Activated gamma-delta T cell treated with Interleukin-2 at 50 U/mL for 16 hours (primary cell): ENCODE results near the gene HUNK.
"Not testable (repeated sequence)": the region's sequence is repeated elsewhere in the genome, so short reads cannot be mapped to it uniquely, and the experiment has no call there.

Experiments used
- DNase-seq: peaks from one replicate; pipeline ENCODE4 v3.0.0-alpha.2; 2020

The HUNK gene

DNA sequence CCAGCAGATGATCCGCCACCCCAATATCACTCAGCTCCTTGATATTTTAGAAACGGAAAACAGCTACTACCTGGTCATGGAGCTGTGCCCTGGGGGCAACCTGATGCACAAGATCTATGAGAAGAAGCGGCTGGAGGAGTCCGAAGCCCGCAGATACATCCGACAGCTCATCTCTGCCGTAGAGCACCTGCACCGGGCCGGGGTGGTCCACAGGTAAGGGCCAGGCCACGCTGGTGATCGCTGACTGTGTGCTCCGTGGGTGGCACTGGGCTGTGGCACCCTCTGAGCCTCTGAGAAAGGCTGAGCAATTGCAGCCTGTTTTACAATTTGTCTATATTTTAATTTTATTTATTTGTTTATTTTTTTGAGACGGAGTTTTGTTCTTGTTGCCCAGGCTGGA, 51.7 kb downstream of the HUNK start:
- no peak for DNase-seq

DNA sequence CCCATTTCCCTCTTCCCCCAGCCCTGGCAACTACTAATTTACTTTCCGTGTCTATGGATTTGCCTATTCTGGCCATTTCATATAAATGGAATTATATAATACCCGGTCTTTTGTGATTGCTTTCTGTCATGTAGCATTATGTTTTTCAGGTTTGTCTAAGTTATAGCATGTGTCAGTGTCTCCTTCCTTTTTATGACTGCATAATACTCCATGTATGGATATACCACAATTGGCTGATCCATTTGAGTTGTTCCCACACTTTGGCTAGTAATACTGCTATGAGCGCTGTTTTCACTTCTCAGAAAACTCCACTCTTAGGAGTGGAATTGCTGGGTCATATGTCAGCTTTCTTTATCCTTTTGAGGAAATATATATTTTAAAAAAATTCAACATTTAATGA, 53.7 kb downstream of the HUNK start:
- DNase-seq = no peak

DNA sequence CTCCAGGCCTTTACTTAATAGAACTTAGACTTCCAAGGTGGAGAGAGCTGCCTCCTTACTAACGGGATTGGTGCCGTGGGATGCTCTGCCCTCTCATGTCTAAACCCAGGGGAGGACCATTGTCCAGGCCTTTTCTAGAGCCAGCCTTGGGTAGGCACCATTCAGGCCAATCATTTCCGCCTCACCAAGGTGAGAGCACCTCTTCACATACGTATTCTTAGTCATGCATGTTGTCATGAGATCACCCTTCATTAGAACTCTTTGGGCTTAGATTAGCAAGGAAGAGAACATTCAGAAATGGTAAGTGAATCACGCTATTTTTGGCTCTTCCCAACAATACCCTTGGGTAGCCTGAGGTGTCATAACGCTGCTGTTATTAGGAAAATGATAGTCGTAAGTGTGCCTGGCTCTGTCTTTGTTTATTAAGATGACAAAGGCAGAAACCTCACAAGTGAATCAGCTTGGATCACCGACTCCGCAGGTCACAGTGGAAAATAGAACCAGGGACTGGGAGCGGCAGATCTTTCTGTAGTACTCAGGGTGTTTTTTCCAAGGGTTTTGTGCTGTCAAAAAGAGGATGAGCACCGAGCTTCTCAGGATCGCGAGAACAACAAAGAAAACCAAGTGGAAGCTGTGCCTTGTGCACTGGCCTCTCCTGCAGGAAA, 55.0 kb downstream of the HUNK start:
- DNase-seq = no peak

DNA sequence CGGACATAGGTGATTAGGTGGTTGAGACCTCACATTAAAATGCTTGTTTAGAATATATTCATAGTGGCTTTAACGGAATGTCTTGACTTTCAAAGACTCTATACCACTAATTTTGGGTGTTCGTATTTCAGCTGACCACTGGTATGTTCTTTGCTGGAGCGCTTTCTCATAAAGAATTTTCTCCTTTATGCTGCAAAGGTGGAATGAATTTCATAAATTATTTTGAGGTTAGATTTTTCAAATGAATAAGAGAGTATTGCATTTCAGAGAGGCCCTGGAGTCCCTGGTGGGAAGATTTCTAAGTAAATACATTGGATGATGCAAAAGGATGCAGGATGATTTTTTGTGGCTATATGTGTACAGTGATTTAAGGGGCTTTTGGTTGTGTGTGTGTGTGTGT, 55.8 kb downstream of the HUNK start:
- no peak for DNase-seq

DNA sequence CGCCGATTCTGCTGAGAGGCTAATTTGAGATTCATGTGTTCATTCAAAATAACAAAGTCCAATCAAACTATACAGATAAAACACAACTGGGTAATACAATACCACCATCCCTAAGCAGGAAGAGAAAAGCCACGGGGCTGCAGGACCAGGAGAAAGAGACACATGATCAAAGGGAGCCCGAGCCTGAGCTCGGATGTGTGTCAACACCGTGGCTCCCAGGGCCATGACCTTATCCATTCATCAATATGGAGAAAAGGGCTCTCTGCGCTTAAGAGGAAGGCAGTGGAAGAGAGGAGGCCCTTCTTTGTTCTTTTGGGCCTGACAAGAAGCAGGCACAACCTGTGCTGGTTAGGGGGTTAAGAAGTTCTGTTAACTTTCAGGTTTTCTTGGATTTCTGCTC, 56.7 kb downstream of the HUNK start:
- no peak for DNase-seq

DNA sequence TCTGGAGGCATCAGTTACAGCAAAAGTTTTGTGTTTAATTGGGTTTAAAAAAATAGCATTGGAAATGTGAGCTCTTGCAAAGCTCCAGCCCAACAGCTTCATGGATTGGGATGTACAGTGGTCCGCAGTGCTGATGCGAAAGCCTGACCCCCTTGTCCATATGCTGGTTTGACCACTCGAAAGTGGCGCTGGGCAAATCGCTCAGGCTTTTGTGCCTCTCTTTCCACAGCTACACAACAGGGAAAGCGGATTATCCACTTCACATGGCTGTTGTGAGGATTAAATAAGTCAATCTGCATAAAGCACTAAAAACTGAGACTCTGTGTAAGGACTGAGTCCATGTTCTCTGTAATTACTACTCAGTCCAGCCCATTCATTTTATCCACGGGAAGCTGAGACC, 57.2 kb downstream of the HUNK start:
- DNase-seq = no peak

DNA sequence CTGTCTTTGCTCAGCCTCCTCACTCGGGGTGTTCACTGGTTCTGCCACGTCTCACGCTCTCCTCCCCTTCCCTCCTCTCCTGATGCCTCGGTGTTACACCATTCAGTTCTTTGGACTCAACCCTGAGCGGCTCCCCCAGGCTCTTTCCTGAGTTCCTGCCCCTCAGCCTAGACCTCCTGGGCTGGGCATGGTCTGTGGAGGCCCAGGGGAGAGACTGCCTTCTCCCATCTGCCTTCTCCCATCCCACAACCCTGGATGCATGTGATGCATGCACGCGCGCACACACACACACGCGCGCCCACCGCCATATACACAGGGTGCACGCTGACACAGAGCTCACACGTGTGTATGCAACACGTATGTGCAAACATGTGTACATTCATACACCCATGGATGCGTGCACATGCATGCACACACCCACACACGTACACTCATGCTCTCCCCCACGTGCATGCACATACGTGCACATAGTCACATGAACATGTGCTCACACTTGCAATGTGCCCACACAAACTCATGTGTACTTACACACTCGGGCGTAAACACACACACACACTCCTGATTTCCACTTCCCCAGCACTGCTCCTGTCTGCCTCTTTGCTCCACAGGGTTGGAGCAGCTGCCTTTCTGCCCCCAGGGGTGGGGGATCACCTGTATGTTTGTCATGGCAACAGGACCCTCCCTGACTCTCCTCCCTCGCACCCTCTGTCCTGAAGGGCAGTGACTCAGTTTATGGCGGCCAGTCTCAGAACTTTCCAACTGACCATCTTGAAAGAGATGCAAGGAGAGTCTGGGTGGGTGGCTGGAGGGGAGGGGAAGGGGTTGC, 59.0 kb downstream of the HUNK start:
- DNase-seq = no peak

DNA sequence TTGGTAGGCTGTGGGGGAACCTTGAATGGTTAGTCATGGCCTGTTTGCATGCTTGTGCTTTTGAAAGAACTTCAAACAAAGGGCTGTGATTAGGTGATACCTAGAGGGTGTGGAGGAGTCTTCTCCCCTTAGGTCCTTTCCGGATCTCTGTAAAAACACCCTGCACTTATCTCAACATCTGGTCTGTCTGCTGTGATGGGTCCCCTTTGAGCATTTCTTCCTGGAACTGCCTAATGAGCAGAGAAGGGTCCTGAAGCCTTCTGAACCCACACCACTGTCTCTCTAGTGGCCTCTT, 59.6 kb downstream of the HUNK start:
- DNase-seq = no peak

DNA sequence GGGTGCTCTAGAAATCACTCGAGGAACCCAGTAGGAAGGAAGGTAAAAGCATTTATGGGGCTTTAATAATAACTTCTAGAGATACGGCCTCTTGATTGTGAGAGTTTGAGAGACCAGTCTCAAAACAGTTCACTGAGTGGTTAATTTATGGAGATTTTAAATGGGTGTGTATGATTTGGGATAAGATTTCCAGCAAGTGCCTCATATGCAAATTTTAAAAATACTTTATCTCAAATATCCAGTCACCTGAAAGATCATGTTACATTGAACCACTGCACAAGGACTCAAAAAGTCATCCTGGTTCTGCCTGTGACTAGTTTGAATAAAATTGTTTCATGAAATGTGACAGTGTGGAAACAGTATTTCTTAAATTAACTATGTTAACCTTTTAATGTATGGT, 64.5 kb downstream of the HUNK start:
- no peak for DNase-seq

DNA sequence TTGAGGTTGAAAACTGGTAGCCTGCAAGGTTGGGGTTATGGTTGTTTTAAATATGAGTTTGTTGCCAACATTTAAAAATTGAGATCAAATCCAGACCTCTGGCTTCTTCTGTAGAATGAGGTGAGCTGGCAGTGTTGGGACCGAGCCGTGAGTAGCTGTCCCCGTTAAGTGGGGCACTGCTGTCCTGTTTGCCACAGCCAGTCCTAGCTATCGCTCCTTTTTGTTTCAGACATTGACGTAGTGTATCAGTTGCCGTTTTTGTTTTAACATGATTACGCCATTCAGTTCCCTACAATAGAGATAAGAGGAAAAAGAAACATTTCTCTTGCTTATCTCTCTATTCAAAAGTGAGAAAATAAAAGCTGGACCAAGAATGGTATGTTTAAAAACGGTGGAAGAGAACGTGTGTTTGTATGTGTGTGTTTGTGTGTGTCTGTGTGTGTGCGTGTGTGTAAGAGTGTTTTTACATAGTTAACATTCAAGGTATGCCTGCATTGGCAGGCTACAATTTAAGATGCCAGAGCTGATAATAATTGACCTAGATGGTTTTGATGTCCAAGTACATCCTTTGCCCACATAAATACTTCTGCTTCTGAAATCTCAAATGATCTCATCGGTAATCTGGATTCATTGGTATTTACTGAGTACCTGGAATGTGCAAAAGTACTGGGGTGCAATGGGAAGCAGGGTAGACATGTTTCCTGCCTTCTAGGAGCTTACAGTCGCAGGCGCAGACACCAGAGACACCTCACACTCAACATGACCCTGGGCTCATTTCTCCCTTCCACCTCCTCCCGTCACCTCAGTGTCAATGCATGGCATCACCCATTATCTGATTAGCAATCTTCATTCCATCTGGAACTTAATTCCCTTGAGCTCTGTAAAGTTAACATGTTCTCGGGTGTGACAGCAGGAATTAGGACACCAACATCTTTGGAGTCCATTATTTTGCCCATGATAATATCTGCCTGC, 65.8 kb downstream of the HUNK start:
- DNase-seq = no peak

DNA sequence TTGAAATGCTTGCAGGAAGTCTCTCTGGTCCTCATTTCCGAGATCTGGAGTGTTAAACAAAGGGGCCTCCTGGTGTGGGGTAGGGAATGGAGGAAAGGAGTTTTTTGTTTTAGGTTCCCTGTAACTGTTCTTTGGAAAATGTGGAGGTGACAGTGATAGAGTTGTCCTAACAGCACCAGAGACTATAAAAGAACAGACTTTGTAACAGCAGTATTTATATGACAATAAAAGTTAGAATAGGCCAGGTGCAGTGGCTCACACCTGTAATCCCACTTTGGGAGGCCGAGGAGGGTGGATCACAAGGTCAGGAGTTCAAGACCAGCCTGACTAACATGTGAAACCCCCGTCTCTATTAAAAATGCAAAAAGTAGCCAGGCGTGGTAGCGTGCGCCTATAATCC, 68.9 kb downstream of the HUNK start:
- DNase-seq = no peak

DNA sequence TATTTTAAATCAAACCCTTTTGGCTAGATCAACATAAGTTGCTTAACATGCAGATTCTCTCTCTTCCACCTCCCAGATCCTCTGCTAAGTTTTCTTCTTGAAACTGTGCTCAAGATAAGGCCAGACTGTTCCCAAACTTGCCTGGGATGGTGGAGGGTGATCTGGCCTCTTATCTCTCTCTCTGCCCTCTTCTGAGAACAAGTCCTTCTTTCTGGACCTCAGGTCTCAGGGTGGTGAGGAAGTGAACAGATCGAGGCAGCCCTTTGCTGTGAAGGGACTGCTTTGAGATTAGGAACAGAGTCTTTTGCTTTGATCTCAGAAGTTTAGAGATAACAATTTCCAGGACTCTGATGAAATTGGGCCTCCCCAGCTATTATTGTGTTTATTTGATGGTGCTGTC, 70.7 kb downstream of the HUNK start:
- no peak for DNase-seq

DNA sequence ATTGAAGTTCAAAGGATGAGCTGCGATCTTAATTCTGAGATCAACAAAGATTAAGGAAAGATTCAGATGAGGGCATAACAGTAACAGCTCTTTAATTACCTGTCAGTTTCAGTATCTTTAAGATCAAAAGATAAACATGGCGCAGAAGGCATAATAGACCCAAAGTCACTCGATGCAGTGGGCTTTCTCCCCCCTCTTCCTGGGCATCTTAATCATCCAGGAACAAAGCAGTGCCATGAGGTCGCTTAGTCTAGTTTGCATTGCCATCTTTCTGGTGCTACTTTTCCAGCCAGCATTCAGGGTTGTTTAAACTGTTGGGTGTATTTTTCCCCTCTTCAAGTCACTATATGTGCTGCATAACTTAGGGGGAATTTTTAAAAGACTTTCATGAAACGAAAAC, 72.3 kb downstream of the HUNK start:
- DNase-seq = no peak

DNA sequence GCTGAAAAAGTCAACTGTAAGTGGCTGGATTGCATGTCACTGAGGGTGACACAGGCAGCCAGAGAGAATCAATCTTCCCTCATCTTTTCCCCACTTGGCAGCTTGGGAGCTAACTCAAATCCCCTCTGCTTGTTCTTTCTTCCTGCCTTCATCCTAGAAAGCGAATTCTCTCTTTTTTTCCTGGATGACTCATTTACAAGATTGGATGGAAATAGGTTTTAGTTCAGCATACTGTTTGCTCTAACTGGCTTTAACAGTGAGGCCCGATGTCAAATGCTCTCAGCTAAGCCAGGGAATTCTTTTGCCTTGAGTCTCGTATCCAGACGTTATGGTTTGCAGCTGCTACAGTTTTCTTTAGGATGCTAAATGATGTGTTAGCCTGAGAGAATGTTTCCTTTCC, 72.7 kb downstream of the HUNK start:
- no peak for DNase-seq

DNA sequence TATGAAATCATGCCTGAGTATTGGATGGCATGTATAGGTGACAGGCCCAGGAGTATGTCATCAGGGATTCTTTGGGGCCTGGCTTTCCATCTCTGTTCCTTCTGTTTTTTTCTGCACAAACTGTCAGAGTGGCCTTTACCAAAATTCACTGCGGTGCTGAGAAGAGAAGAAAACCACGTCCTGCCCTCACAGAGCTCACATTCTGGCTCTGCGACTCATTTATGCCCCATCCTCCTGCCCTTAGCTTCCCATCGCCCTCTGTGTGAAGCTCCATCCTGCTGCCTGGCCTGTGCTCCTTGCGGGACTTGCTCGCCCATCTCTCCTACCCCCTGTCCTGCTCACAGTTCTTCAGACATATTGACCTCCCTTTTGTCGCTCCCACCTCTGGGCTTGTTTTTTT, 73.4 kb downstream of the HUNK start:
- no peak for DNase-seq

DNA sequence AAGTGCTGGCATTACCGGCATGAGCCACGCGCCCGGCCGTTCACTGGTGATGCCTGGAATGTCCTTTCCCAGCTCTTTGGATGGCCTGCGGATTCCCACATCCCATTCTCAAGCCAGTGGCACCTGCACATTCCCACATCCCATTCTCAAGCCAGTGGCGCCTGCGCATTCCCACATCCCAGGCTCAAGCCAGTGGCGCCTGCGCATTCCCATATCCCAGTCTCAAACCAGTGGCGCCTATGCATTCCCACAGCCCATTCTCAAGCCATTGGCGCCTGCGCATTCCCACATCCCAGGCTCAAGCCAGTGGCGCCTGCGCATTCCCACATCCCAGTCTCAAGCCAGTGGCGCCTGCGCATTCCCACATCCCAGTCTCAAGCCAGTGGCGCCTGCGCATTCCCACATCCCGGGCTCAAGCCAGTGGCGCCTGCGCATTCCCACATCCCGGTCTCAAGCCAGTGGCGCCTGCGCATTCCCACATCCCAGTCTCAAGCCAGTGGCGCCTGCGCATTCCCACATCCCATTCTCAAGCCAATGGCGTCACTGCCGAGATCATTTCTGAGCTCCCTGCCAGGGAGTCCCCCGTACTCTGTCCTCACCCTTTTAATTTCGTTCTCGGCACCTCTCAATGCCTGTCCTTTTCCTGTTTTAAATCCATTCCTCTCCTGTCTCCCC, 74.2 kb downstream of the HUNK start:
- not testable (repeated sequence) for DNase-seq

DNA sequence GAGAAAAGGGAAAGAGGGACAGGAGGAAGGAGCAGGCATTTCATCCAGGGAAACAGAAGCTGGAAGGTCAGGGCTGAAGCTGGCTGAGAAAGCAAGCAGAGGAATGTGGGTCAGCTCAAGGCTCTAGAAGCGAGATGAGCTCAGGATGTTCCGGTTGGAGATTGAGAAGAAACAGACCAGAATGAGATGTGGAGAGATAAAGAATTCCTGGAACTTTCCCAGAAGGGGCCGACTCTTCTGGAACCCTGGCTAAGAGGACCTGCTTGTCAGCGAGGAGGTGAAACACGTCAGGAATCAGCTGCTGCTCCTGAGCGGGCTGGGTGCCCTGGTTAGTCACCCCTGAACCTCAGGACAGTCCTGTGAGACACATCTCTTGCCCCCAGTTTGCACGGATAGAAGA, 75.9 kb downstream of the HUNK start:
- no peak for DNase-seq

DNA sequence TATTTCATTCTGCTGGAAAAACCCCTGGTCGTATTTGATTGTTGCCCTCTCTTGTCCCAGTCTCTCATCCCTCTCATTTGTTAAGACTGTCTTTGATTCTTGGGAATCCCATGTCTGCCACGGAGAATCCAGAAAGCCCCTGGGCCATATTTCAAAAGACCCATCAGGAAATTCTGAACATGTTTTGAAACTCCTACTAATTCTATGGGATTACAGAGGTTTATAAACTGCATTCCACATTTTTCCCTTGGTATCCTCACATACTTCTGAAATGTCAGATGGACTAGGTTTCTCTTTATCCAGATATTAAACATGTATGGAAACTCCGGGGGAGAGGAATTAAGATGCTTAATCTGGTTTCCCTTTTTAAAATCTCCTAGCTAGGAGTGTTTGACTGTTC, 80.0 kb downstream of the HUNK start:
- no peak for DNase-seq

DNA sequence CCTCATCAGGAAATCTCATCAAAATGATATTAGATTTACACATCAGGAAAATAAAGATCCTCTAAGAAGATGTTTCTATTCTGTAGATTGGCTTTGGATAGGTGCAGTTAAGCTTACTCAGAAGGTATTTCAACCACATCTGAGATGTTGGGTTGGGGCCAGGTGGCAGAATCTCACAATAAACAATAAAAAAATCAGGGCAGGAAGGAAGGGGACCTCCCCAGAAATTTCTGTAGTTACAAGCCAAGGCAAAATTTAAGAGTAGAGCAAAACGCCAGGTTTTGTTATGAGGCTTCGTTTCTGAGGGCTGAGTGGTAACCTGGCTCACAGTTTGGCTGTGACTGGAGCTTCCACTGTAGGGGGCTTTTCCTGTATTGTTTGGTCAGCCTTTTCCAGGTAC, 84.8 kb downstream of the HUNK start:
- no peak for DNase-seq

DNA sequence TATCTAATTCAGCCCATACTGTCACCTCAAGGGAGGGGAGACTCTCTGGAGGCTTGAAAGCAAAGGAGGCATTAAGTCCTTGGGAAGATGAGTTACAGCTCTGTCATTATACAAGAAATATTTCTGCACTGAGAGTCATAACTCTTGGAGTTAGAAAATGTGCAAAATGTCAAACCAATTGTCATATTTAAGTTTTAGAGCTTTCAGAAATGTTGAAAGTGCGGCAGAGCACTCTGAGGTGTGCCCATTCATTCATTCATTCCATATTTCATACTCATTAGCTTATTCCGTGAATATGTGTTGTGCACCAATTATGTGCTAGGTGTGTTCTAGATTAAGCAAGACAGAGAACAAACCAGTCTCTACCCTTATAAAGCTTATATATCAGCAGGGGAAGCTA, 87.1 kb downstream of the HUNK start:
- no peak for DNase-seq

DNA sequence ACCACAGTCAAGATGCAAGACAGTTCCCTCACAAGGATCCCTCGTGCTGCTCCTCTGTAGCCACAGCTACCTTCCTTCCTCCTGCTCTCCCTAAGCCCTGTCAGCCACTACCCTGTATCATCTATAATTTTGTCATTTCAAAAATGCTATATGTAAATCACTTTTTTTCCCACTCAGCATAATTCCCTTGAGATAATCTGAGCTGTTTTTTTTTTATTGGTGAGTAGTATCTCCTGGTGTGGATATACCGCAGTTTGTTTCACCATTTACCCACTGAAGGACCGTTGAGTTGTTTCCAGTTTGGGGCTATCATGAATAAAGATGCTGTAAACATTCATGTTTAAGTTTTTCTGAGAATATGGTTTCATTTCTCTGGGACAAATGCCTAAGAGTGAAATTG, 88.2 kb downstream of the HUNK start:
- DNase-seq = no peak

DNA sequence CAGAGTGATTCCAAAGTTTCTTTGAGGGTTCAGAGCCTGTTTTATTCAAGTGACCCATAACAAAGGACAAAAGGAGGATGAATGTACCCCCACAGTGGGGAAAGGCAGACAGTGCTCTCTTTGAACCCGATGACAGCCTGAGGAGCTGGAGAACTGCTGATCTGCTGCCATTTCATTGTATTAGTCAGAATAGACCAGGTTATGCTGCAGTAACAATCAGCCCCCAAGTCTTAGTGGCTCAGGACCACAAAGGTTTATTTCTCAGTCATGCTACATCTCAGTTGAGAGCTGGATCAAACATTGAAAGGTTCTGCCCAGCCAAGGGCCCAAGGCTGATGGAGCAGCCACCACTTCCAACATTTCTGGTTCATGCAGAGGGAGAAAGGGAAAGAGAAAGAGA, 88.9 kb downstream of the HUNK start:
- no peak for DNase-seq

DNA sequence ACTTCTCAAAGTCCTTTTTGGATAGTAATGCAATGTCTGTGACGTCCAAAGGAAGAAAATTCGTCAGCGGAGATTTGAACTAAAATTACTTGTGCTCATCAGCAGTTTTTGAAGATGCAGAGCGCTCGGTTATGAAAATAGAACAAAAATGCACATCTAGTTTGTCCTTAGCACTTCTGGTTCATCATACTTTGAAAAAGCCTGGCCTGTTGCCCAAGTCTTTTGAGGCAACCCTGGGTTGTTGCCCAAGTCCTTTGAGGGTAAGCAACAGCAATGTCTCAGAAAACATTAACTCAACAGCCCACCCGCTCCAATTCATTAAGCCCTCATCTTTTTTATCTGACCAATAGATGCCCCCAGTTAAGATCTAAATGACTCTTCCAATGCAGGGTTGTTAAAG, 91.9 kb downstream of the HUNK start:
- DNase-seq = no peak
